GM13977 (cell line): ENCODE results near the gene MLKL.
A peak's percentile ranks its signal among the peaks of the same experiment; 100 is the strongest.

Source experiments
- DNase-seq: peaks from one replicate; pipeline ENCODE4 v3.0.0; 2012; ENCODE audit warnings: low spot score
- in situ Hi-C: fragments of 300-500 bp; cut with MboI; formaldehyde crosslinking; loops from one replicate; pipeline ENCODE4 v1.12.0; 2022; ENCODE audit warnings: low sequenced_read_pairs, low pct_unique_long_range_greater_than_20kb, mixed read lengths, inconsistent platforms; ENCODE audit not compliant: unreplicated experiment
- TF ChIP-seq, protein P1 (sequence below): IDR thresholded peaks from 2 replicates; pipeline ENCODE4 v1.5.1; 2012; ENCODE audit warnings: mild to moderate bottlenecking, control low read depth; ENCODE audit not compliant: insufficient read depth; ENCODE audit errors: extremely low read depth, missing control alignments

Gene MLKL

DNA sequence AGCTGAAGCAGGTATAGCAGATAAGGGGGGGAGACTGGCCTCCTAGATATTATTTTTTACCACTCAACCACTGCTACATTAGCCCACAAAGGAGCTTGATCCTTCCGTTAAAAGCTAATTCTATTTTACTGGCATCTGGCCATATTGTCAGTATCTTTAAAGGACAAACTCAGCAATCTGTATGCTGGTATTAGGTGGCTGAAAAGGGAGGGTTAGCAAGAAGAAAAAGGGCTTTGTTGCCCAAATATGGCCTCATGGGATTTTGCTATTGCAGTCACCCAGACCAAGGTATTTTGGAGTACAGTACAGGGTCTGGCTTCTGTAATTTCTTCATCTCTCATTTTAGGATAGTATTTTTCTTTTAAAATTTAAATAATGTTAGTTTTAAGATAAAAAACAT is 48.4 kb downstream of the MLKL start:
- TF ChIP-seq, protein P1, sequence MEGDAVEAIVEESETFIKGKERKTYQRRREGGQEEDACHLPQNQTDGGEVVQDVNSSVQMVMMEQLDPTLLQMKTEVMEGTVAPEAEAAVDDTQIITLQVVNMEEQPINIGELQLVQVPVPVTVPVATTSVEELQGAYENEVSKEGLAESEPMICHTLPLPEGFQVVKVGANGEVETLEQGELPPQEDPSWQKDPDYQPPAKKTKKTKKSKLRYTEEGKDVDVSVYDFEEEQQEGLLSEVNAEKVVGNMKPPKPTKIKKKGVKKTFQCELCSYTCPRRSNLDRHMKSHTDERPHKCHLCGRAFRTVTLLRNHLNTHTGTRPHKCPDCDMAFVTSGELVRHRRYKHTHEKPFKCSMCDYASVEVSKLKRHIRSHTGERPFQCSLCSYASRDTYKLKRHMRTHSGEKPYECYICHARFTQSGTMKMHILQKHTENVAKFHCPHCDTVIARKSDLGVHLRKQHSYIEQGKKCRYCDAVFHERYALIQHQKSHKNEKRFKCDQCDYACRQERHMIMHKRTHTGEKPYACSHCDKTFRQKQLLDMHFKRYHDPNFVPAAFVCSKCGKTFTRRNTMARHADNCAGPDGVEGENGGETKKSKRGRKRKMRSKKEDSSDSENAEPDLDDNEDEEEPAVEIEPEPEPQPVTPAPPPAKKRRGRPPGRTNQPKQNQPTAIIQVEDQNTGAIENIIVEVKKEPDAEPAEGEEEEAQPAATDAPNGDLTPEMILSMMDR, result no peak
- no peak for DNase-seq
- in situ Hi-C loops, result no loop called here

DNA sequence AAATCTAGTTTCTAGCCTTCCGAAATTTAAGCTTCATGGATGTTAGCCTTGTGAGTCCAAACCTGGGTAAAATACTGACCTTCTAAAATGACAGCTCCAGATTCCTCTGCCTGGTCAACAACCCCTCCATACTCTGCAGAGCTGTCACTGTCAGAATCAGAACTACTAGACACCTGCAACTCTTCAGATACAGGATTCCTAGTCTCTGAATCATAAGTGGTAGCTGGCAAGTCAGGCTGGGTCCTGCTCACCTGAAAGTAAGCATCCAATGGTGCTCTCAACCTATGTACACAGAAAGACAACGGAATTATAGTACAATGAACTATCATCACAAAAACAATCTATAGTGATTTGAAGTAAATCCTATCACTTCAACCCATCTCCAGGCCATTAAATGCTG is 48.8 kb downstream of the MLKL start:
- DNase-seq, result no peak
- TF ChIP-seq, protein P1, result no peak
- in situ Hi-C loops, result no loop called here

DNA sequence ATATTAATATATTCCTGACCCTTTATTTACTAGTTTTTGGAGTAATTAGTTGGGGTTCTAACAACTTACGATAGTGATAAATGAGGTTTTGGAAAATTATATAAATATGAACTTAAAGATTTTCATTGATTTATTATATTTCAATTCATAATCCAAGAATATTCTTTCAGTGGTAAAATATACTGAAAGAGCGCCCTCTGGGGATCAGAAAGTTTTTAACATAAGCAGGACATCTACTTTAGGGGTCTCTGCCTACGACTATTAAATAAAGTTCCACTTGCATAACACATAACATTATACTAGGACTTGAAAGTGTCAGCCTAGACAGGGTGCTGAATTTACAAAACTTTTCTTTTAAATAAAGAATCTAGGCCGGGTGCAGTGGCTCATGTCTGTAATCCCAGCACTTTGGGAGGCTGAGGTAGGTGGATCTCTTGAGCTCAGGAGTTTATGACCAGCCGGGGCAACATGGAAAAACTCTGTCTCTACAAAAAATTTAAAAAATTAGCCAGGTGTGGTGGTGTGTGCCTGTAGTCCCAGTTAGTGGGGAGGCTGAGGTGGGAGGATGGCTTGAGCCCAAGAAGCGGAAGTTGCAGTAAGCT is 49.6 kb downstream of the MLKL start:
- in situ Hi-C loops, result no loop called here
- no peak for DNase-seq
- TF ChIP-seq, protein P1, result peak; percentile 40

DNA sequence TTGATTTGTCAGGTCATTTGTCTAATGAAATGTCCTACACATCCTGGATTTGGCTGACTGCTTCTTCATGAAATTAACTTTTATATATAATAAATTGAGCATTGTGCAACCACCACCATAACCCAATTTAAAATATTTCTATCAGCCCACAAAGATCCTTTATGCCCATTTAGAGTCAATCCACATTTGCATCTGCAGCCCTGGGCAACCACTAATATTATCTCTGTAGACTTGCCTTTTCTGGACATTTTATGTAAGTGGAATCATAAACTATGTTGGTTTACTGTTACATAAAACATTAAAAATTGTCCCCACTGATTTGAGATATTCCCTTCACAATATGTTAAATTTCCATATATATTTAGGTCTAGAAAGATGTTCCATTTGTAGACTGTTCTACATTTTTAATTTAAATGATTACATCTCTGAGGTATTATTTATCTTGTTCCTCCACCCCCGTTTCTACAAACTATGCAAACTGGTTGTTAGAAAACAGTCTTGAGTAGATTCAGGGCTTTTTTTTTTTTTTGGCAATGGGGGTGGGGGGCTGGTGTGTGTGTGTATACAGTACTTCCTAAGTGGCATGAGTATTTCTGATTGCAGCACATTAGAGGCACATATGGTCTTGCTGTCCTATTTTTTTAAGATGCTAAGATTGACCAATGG is 50.7 kb downstream of the MLKL start:
- DNase-seq, result no peak
- in situ Hi-C loops, result loop anchor here (25.0 kb wide), 1 partner anchor 338 kb away; no protein-coding TSS in a partner anchor
- TF ChIP-seq, protein P1, result no peak

DNA sequence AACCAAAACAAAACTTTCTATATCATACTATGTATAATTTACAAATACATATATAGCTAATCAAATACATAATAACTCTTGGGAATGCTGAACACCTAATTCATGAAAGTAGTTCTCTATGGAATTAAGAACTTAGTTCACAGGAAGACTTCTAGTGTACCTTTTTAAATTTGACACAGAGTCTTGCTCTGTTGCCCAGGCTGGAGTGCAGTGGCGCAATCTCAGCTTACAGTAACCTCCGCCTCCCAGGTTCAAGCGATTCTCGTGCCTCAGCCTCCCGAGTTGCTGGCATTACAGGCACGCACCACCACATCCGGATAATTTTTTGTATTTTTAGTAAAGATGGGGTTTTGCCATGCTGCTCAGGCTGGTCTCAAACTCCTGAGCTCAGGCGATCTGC is 58.7 kb downstream of the MLKL start:
- DNase-seq, result no peak
- in situ Hi-C loops, result loop anchor here (25.0 kb wide), 1 partner anchor 330 kb away; no protein-coding TSS in a partner anchor
- TF ChIP-seq, protein P1, result no peak

DNA sequence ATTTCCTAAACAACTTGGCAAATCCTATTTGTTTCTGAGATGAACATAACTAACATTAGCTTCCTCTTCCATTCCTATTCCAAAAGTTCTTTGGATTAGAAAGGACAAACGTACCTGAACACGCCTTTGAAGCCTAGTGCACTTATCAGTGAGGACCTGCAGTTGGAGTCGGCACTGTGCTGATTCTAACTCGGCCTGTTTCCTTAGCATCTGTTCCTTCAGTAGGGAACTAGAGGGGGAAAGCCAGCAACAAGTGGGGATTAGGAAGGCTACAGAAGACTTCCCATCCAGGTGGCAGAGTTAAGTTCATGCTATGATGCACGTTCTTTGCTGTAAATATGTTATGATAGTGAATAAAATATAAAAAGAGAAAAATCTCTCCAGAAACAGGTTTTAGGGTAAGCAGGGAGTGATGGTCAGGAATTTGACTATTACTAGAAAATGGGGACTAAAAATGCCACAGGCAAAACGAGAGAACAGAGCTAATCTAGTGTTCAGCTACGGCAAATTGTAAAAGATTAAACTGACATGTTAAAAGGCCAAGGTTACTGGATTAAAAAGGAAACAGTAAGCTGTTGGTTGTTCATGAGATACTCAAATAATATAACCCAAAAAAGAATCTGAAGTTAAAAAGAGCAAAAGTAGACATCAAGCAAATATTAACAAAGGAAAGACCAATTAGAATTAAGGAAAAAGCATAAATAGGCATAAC is 62.8 kb downstream of the MLKL start:
- TF ChIP-seq, protein P1, result no peak
- no peak for DNase-seq
- in situ Hi-C loops, result loop anchor here (25.0 kb wide), 1 partner anchor 326 kb away; no protein-coding TSS in a partner anchor
